NT2/D1 (cell line): Measurements from ENCODE around the gene ARMC6.

Source experiments
- SUZ12 ChIP-seq: IDR thresholded peaks from 2 replicates; pipeline ENCODE4 v1.6.1; 2011; ENCODE audit not compliant: insufficient read length, insufficient read depth; ENCODE audit errors: extremely low read depth
- ZNF274 ChIP-seq: IDR thresholded peaks from 2 replicates; pipeline ENCODE4 v1.6.1; 2011; ENCODE audit warnings: mild to moderate bottlenecking, low read depth, low read length

- no peak for TF ChIP-seq ZNF274
- no peak for TF ChIP-seq SUZ12
These were observed 24.3 kb downstream of the ARMC6 start for GRCh38 chr19:19057720-19058119.
